Stomach (tissue), 19 donors: ENCODE results near the gene TIGD4. TPM values are rescaled to one million over a fixed set of nuclear protein-coding genes. Genes with fewer than 3 reads are reported as not detected.

Experiments
- DNase-seq, 2 donors: peaks; one replicate each; pipeline versions ENCODE4 v3.0.0 to v3.0.0-alpha.2; 2013 to 2019
- H3K27ac ChIP-seq, 5 donors: fragments of 200-600 bp in 4 of 5; sonication (generic) in 4 of 5; one replicate each; pipeline ENCODE4 v1.5.1; 2013 to 2019; ENCODE audit warnings: mild to moderate bottlenecking in 1 of 5, moderate library complexity in 1 of 5
- H3K27me3 ChIP-seq, 3 donors: fragments of 200-600 bp; sonication (generic); one replicate each; pipeline ENCODE4 v1.5.1; 2017 to 2019; ENCODE audit warnings: mixed run types in 1 of 3
- H3K36me3 ChIP-seq, 4 donors: fragments of 200-600 bp; sonication (generic); 1 replicate in 3 of 4; 2 replicates in 1 of 4; pipeline ENCODE4 v1.5.1; 2016 to 2019
- H3K4me1 ChIP-seq, 4 donors: fragments of 200-600 bp; sonication (generic); one replicate each; pipeline ENCODE4 v1.5.1; 2016 to 2019
- H3K4me3 ChIP-seq, 4 donors: fragments of 200-600 bp; sonication (generic) in 3 of 4; one replicate each; pipeline ENCODE4 v1.5.1; 2016 to 2019; ENCODE audit warnings: mild to moderate bottlenecking in 1 of 4
- H3K9me3 ChIP-seq, 4 donors: fragments of 200-600 bp; sonication (generic); one replicate each; pipeline ENCODE4 v1.5.1; 2016 to 2019
- EP300 ChIP-seq: sonication (generic); formaldehyde crosslinking; IDR thresholded peaks from one replicate; pipeline ENCODE4 v1.6.1; 2017; ENCODE audit warnings: antibody characterized with exemption
- POLR2A ChIP-seq, 4 donors: fragments of 450-650 bp; IDR thresholded peaks; one replicate each; pipeline ENCODE4 v1.6.1; 2016; ENCODE audit warnings: antibody characterized with exemption in 4 of 4, control low read depth in 2 of 4, mild to moderate bottlenecking in 1 of 4, moderate library complexity in 1 of 4
- POLR2AphosphoS5 ChIP-seq, 3 donors: sonication (generic); formaldehyde crosslinking; IDR thresholded peaks; one replicate each; pipeline ENCODE4 v1.6.1; 2016; ENCODE audit warnings: antibody characterized with exemption in 3 of 3
- WGBS, 5 donors: extraction: QIAGEN DNeasy Blood & Tissue Kit in 3 of 5; methylation state at CpG; one replicate each; pipeline versions ENCODE4 v1.1.5 to v1.1.7; 2013 to 2018; 5-methylcytosine and 5-hydroxymethylcytosine counted together
- intact Hi-C: fragments of 100-400 bp; cut with DNase I; formaldehyde crosslinking; loops from one replicate; pipeline ENCODE4 v1.15.1; 2023; ENCODE audit warnings: low total_unique reads
- long read RNA-seq, 10 donors: transcript quantifications; one replicate each; lab custom pipeline, GENCODE V29; 2026
- polyA plus RNA-seq, 3 donors: library from polyadenylated mRNA; stranded (reverse); fragments of 200-250 nt; gene quantifications; one replicate each; pipeline ENCODE4 v1.2.3, GENCODE V29; 2013
- total RNA-seq, 5 donors: library from RNA; depleted of rRNA; stranded (reverse); fragments of >200 nt; gene quantifications; one replicate each; pipeline versions ENCODE4 v1.1.0 to v1.2.3, GENCODE V29; 2014 to 2016
- TF ChIP-seq, protein P1 (sequence below), 7 experiments: fragments of 450-650 bp in 4 of 7; fragments of 200-600 bp in 3 of 7; sonication (generic) in 3 of 7; IDR thresholded peaks; one replicate each; pipeline ENCODE4 v1.5.1; 2016 to 2019; ENCODE audit warnings: antibody characterized with exemption in 7 of 7, control low read depth in 2 of 7, mild to moderate bottlenecking in 1 of 7
- donor health status: healthy with polysubstance abuse.
- donor health status: Bipolar disorder and iron deficiency.
- donor health status: healthy.

TIGD4 gene
- total RNA-seq (1 to 10 TPM in 1 of 5 donors, under 1 TPM in 2, not detected in 2; 0.55 to 4.1 (median 0.89) TPM), polyA plus RNA-seq (under 1 TPM in 1 of 3 donors, not detected in 2; 0.20 TPM)
- long read RNA-seq, donor 1, partial matches to known transcripts, result 0 of 1 reads
- long read RNA-seq, donor 1, other reads (novel, unspliced or antisense), result 0 of 1 reads
- long read RNA-seq, donor 2, result 0 reads
- long read RNA-seq, donor 3, result 0 reads
- long read RNA-seq, donor 4, partial matches to known transcripts, result 0 of 1 reads
- long read RNA-seq, donor 4, other reads (novel, unspliced or antisense), result 0 of 1 reads
- long read RNA-seq, donor 5, result 0 reads
- long read RNA-seq, donor 6, result 0 reads
- long read RNA-seq, donor 7, result 0 reads
- long read RNA-seq, donor 8, result 0 reads
- long read RNA-seq, donor 9, result 0 reads
- long read RNA-seq, donor 10, result 0 reads

DNA sequence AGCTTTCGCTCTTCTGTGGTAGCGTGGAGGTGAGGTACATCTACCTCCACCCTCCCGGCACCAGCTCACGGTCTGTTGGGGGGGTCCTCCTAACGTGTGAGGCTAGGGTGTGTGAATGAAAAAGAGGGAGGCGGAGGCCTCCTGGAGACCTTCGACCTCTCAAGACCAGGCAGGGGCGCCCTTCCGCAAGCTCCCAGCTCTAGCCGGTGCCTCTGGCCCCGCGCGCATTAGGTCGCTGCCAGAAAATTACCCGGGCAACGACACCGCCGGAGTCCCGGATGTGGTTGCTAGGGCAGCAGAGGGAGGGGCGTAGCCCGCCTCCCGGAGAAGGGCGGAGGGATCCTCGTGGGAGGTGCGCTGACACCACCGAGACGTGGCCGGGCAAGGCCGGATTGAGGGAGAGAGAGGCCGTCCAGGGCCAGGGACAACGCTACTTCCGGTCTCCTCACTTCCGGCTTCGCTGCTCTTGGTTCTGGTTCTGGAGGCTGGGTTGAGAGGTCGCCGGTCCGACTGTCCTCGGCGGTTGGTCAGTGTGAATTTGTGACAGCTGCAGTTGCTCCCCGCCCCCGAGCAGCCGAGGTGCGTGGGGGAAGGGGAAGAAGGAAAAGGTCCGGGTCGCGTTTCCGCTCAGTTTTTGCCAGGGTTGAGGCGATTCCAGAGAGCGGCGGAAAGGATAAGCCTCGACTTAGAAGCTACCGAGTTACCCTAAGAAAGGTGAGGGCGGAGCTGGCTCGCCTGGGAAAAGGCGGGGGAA is at the start of gene TIGD4, which contains the start of gene ARFIP1:
Gene TIGD4, minus strand, starts transcription at position 218 of the 754 bp plus-strand sequence. CDS start 8,726 bp downstream, outside the sequence.
Gene ARFIP1, plus strand, starts transcription at position 442 of the 754 bp plus-strand sequence. CDS start 49,680 bp downstream, outside the sequence.
- peak within 1 kb of the TSS; percentile 72 to 85 (median 80) for H3K4me3 ChIP-seq
- no peaks in the 10 kb centered on the region for H3K9me3 ChIP-seq
- DNase-seq, result peak; percentile 98 to 99
- H3K27ac ChIP-seq, result peak within 1 kb of the TSS; percentile 91 to 96 (median 95)
- H3K4me1 ChIP-seq, result peaks cover 22 to 56% (median 41%) of the 10 kb centered on the region in 4 donors
- no peaks in the 10 kb centered on the region for H3K27me3 ChIP-seq
- H3K36me3 ChIP-seq, result no peaks in the 10 kb centered on the region
- TF ChIP-seq, protein P1, sequence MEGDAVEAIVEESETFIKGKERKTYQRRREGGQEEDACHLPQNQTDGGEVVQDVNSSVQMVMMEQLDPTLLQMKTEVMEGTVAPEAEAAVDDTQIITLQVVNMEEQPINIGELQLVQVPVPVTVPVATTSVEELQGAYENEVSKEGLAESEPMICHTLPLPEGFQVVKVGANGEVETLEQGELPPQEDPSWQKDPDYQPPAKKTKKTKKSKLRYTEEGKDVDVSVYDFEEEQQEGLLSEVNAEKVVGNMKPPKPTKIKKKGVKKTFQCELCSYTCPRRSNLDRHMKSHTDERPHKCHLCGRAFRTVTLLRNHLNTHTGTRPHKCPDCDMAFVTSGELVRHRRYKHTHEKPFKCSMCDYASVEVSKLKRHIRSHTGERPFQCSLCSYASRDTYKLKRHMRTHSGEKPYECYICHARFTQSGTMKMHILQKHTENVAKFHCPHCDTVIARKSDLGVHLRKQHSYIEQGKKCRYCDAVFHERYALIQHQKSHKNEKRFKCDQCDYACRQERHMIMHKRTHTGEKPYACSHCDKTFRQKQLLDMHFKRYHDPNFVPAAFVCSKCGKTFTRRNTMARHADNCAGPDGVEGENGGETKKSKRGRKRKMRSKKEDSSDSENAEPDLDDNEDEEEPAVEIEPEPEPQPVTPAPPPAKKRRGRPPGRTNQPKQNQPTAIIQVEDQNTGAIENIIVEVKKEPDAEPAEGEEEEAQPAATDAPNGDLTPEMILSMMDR (IDR thresholded peaks at IDR 0.05), result peak in 2 of 7 experiments; percentile 6 to 11
- TF ChIP-seq EP300, result no peak
- TF ChIP-seq POLR2A (IDR thresholded peaks at IDR 0.05), result peak in 1 of 4 donors; percentile 48
- TF ChIP-seq POLR2AphosphoS5 (IDR thresholded peaks at IDR 0.05), result peak; percentile 77 to 95 (median 83)
- WGBS, 5 donors, result 0 to 1% (median 0%) methylated on average over 42 to 55 of the region's 55 CpGs
- intact Hi-C loops, result no loop called here

DNA sequence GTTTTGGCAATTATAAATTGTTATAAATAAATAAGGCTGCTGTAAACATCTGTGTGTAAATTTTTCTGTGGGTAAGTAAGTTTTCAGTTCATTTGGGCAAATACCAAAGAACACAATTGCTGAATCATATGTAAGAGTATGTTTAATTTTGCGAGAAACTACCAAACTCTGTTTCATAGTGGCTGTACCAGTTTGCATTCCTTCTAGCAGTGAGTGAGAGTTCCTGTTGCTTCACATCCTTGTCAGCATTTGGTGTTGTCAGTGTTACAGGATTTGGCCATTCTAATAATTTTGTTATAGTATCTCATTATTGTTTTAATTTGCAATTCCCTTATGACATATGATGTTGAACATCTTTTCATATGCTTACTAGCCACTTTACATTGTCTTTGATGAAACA is 48.6 kb upstream of the TIGD4 start:
- H3K4me3 ChIP-seq, result no peak overlapping the region
- WGBS, 5 donors, result 89 to 95% (median 91%) methylated on average over 1 of the region's 1 CpG
- intact Hi-C loops, result no loop called here
- H3K27ac ChIP-seq, result no peak overlapping the region
- no peak for TF ChIP-seq POLR2A (IDR thresholded peaks at IDR 0.05)
- TF ChIP-seq POLR2AphosphoS5 (IDR thresholded peaks at IDR 0.05), result no peak
- TF ChIP-seq, protein P1 (IDR thresholded peaks at IDR 0.05), result no peak
- TF ChIP-seq EP300, result no peak
- H3K36me3 ChIP-seq, result peaks cover 0 to 20% (median 12%) of the 10 kb centered on the region in 4 donors
- peaks cover 0 to 7% (median 0%) of the 10 kb centered on the region in 4 donors for H3K9me3 ChIP-seq
- no peaks in the 10 kb centered on the region for H3K4me1 ChIP-seq
- DNase-seq, result no peak
- H3K27me3 ChIP-seq, result no peaks in the 10 kb centered on the region

DNA sequence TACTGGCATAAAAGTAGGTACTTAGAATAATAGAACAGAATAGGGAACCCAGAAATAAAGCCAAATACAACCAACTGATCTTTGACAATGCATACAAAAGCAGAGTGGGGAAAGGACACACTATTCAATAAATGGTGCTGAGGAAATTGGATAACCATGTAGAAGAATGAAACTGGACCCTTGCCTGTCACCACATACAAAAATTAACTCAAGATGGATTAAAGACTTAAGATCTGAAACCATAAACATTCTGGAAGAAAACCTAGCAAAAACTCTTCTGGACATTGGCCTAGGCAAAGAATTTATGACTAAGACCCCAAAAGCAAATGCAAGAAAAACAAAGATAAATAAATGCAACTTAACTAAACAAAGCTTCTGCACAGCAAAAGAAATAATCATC is 45.8 kb upstream of the TIGD4 start:
- Histone ChIP-seq H3K4me3 (no peak overlapping the region), H3K27ac (no peak overlapping the region), H3K9me3 (peaks cover 0 to 7% (median 0%) of the 10 kb centered on the region in 4 donors), H3K27me3 (no peaks in the 10 kb centered on the region), H3K36me3 (peaks cover 0 to 6% (median 0%) of the 10 kb centered on the region in 4 donors), H3K4me1 (no peaks in the 10 kb centered on the region)
- intact Hi-C loops, result no loop called here
- TF ChIP-seq EP300 (no peak), POLR2AphosphoS5 (IDR thresholded peaks at IDR 0.05) (no peak), POLR2A (IDR thresholded peaks at IDR 0.05) (no peak)
- TF ChIP-seq, protein P1 (IDR thresholded peaks at IDR 0.05), result no peak
- DNase-seq, result no peak

DNA sequence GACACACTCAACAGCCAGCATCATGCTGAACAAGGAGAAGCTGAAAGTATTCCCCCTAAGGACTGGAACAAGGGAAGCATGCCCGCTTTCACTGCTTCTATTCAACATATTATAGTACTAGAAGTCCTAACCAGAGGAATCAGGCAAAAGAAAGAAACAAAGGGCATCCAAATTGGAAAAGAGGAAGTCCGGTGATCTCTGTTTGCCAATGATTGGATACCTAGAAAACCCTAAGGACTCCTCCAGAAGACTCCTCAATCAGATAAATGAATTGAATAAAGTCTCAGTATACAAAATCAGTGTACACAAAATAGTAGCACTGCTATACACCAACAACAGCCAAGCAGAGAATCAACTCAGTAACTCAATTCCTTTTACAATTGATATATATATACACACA is 45.0 kb upstream of the TIGD4 start:
- H3K9me3 ChIP-seq, result peaks cover 0 to 7% (median 0%) of the 10 kb centered on the region in 4 donors
- TF ChIP-seq, protein P1 (IDR thresholded peaks at IDR 0.05), result no peak
- no peaks in the 10 kb centered on the region for H3K4me1 ChIP-seq
- intact Hi-C loops, result no loop called here
- WGBS, 5 donors, result 91 to 99% (median 97%) methylated on average over 2 of the region's 2 CpGs
- peaks cover 0 to 4% (median 2%) of the 10 kb centered on the region in 4 donors for H3K36me3 ChIP-seq
- no peaks in the 10 kb centered on the region for H3K27me3 ChIP-seq
- no peak for DNase-seq
- no peak overlapping the region for H3K4me3 ChIP-seq
- H3K27ac ChIP-seq, result no peak overlapping the region
